Neural crest cell (in vitro differentiated cells): ENCODE data around the gene LRCH4. TPM values are rescaled to one million over a fixed set of nuclear protein-coding genes. Genes with fewer than 3 reads are reported as not detected.
A peak's percentile ranks its signal among the peaks of the same experiment; 100 is the strongest.

Experiments
- DNase-seq: peaks from one replicate; pipeline ENCODE4 v3.0.0; 2021; ENCODE audit warnings: low read depth, mixed read lengths, low spot score
- H3K27ac Mint-ChIP-seq: one replicate; pipeline ENCODE4 v1.8.0; 2021; ENCODE audit warnings: mild to moderate bottlenecking, mixed read lengths; ENCODE audit not compliant: unreplicated experiment
- H3K27me3 Mint-ChIP-seq: 2 replicates; pipeline ENCODE4 v1.8.0; 2021; ENCODE audit warnings: low read depth, mild to moderate bottlenecking, mixed read lengths
- H3K36me3 Mint-ChIP-seq: 2 replicates; pipeline ENCODE4 v1.8.0; 2021; ENCODE audit warnings: low read depth, mild to moderate bottlenecking, mixed read lengths
- H3K4me1 Mint-ChIP-seq: 2 replicates; pipeline ENCODE4 v1.8.0; 2021; ENCODE audit warnings: mixed read lengths
- H3K4me3 Mint-ChIP-seq: one replicate; pipeline ENCODE4 v1.8.0; 2021; ENCODE audit warnings: mild to moderate bottlenecking, mixed read lengths
- H3K9me3 Mint-ChIP-seq: 2 replicates; pipeline ENCODE4 v1.8.0; 2021; ENCODE audit warnings: mixed read lengths
- total RNA-seq: library from RNA; stranded (reverse); gene quantifications from 2 replicates; pipeline ENCODE4 v1.2.1, GENCODE V29; 2021
- TF ChIP-seq, protein P1 (sequence below): fragments of 200-600 bp; sonication (generic); conservative IDR thresholded peaks from 2 replicates; pipeline ENCODE4 v1.5.0; 2021; ENCODE audit warnings: antibody characterized with exemption, mild to moderate bottlenecking

Gene LRCH4
- total RNA-seq, 1 donor from 2014 or later: 44.2 TPM

DNA sequence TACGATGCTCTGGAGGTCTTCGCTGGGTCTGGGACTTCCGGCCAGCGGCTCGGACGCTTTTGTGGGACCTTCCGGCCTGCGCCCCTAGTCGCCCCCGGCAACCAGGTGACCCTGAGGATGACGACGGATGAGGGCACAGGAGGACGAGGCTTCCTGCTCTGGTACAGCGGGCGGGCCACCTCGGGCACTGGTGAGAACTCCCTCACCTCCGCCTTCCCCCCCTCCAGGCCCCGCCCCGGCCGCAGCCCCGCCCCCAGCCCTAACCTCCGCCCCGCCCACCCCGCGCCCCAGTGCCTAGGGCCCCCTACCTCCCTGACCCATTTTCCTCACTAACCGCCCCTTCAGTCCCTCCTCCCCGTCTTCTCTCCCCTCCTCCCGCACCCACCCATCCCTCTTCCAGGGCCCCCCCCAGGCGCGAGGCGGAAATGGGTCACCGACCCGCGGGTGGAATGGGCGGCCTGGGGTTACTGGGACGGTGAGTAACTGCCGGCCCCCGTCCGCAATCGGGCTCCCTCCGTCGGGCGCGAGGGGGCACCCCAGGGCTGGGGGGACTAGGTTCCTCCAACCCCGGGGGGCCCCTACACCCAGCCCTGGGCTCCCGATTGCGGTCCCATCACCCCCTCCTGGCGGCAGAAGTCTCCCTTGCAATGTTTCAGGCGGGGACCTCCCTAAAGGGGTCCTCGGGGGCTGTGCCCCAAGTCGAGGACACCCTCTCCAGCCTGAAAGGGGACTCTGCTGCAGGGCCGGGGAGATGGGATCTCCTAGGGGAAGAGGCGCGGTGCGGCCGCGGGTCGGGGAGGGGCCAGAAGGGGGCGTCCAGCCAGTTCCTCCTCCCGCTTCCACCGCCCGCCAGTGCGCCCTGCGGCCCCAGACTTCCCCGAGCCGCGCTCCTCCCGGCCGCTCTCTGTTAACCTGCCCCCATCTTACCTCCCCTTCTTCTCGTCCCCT, 18.4 kb upstream of the LRCH4 start:
- Mint-ChIP-seq H3K4me3 (peak overlapping the region; percentile 73), H3K27ac (peak overlapping the region; percentile 81), H3K9me3 (no peaks in the 10 kb centered on the region), H3K27me3 (peaks cover 51% of the 10 kb centered on the region), H3K36me3 (no peaks in the 10 kb centered on the region), H3K4me1 (peaks cover 22% of the 10 kb centered on the region)
- TF ChIP-seq, protein P1, sequence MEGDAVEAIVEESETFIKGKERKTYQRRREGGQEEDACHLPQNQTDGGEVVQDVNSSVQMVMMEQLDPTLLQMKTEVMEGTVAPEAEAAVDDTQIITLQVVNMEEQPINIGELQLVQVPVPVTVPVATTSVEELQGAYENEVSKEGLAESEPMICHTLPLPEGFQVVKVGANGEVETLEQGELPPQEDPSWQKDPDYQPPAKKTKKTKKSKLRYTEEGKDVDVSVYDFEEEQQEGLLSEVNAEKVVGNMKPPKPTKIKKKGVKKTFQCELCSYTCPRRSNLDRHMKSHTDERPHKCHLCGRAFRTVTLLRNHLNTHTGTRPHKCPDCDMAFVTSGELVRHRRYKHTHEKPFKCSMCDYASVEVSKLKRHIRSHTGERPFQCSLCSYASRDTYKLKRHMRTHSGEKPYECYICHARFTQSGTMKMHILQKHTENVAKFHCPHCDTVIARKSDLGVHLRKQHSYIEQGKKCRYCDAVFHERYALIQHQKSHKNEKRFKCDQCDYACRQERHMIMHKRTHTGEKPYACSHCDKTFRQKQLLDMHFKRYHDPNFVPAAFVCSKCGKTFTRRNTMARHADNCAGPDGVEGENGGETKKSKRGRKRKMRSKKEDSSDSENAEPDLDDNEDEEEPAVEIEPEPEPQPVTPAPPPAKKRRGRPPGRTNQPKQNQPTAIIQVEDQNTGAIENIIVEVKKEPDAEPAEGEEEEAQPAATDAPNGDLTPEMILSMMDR: peak; percentile 56
- DNase-seq: peak; percentile 67

DNA sequence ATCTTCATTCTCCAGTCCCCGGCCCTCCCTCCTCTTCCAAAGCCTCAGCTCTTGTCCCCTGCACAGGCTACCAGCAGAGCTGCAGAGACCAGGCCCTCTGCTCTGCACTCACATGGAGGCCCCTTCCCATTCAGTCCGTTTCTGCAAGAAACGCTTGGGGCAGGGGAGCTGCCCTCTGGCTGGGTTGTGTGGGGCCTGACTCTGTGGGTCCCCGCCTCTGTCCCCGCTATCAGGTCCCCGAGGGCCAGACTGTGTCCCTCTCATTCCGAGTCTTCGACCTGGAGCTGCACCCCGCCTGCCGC, 17.7 kb upstream of the LRCH4 start:
- TF ChIP-seq, protein P1: no peak
- Mint-ChIP-seq H3K4me3 (peak overlapping the region; percentile 73), H3K36me3 (no peaks in the 10 kb centered on the region), H3K27me3 (peaks cover 50% of the 10 kb centered on the region), H3K27ac (peak overlapping the region; percentile 81), H3K4me1 (peaks cover 22% of the 10 kb centered on the region), H3K9me3 (no peaks in the 10 kb centered on the region)
- no peak for DNase-seq

DNA sequence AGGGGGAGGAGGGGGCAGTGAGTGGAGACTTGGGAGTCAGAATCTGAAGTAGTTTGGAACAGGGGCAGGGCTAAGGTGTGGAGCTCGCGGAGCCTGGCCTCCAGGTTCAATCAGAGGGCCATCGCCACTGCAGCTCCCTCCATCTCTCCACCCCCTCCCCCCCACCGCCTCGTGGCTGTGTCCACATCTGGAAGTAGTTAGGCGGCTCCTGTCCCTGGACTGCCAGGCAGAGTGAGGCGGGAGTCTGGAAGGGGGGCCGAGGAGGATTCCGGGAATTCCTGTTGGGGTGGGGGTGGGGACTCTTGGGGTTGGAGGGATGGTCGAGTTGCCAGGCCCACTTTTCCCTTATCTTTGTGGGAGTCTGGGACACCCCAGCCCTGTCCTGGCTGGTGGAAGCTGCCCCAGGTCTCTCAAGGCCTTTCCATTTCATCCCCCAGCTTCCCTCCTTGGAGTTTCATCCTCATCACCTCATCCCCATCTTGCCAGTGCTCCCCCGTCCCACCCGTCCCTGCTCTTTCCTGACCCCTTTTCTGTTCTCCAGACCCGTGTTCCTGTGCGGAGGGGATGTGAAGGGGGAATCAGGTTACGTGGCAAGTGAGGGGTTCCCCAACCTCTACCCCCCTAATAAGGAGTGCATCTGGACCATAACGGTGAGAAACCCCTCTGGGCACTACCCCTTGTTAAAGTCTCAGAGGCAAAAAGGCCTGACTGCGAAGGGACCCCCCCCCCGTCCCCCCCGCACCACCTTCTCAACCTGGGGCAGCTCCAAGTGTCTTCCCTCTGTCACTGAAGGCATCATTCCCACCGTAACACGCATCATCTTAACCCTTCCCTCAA, 17.2 kb upstream of the LRCH4 start:
- TF ChIP-seq, protein P1: no peak
- peak overlapping the region; percentile 73 for H3K4me3 Mint-ChIP-seq
- H3K27ac Mint-ChIP-seq: no peak overlapping the region
- H3K9me3 Mint-ChIP-seq: no peaks in the 10 kb centered on the region
- H3K27me3 Mint-ChIP-seq: peaks cover 50% of the 10 kb centered on the region
- DNase-seq: peak; percentile 35
- H3K4me1 Mint-ChIP-seq: peaks cover 22% of the 10 kb centered on the region
- no peaks in the 10 kb centered on the region for H3K36me3 Mint-ChIP-seq

DNA sequence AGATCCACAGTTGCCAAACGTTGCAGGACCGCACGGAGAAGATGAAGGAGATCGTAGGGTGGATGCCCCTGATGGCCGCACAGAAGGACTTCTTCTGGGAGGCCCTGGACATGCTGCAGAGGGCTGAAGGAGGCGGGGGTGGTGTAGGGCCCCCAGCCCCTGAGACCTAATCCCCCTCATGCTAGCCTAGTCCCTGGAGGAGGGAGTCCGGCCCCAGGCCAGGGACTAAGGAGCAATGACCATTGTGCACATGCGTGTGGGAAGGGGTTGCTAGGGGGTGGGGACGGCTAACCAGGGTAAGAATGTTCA, 14.8 kb upstream of the LRCH4 start:
- Mint-ChIP-seq H3K27me3 (peaks cover 26% of the 10 kb centered on the region), H3K36me3 (no peaks in the 10 kb centered on the region), H3K9me3 (no peaks in the 10 kb centered on the region), H3K4me3 (no peak overlapping the region), H3K27ac (no peak overlapping the region), H3K4me1 (peaks cover 22% of the 10 kb centered on the region)
- TF ChIP-seq, protein P1: no peak
- DNase-seq: no peak

DNA sequence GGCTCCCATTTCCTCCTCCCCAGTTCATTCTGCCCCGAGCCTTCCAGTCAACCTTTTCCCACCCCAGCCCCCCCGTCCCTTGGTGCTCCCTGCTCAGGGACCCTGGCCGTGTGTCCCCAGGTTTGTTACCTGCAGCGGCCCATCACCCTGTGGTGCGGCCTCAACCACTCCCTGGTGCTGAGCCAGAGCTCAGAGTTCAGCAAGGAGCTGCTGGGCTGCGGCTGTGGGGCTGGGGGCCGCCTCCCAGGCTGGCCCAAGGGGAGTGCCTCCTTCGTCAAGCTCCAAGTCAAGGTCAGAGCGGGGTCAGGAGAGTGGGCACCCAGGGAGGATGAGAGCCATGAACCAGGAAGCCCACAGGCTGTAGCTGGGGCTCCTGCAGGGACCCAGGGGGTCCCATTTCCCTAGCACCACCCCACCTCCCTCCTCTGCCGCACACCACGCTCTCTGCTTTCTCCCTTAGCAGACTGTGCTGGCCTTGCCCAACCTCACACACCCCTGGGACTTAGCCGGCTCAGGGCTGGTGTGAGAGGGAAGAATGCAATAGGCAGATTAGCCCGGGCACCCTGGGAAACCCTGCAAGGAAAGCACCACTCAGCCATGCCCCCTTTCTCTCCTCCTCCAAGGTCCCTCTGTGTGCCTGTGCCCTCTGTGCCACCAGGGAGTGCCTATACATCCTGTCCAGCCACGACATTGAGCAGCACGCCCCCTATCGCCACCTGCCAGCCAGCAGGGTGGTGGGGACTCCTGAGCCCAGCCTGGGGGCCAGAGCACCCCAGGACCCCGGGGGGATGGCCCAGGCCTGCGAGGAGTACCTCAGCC, 14.2 kb upstream of the LRCH4 start:
- Mint-ChIP-seq H3K4me1 (peaks cover 18% of the 10 kb centered on the region), H3K9me3 (no peaks in the 10 kb centered on the region), H3K4me3 (no peak overlapping the region), H3K27me3 (peaks cover 20% of the 10 kb centered on the region), H3K36me3 (no peaks in the 10 kb centered on the region), H3K27ac (no peak overlapping the region)
- TF ChIP-seq, protein P1: no peak
- DNase-seq: no peak
